ENCODE results near the gene PSME2.

PSME2 gene

DNA sequence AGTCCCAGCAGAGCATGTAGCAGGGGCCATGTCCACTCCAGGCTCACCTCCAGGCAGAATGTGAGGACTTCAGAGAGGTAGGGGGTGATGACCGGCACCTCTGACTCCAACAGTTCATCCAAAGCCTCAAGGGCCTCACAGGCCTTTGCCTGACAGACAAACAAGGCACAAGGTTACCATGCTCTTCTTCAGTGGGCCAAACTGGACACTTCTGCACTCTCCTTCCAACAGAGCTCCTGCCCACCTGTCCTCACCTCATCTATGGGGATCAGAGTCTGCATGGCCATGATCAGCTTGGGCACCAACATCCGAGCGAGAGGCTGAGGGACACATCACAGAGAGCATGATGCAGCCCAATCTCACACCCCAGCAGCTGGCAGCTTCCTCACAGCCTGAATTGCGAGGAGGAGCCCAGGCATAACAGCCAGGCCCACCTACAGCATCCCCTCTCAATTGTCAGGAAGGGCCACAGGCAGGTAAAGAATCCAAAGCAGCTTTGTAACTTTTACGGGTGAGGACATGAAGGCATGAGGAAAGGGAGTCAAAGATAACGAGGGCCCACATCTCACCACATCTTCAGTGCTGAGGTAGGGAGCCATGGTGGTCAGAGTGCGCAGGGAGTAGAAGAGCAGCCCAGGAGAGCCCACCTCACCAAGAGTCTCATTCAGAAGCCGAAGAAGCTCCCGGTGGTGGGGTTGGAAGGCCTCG, 40.6 kb upstream of the PSME2 start:
- Histone ChIP-seq H3K36me3 (ENCODE audit: control insufficient read depth, insufficient read depth, low read length) (peaks cover 13% of the 10 kb centered on the region), H4K8ac (ENCODE audit: low read depth, low read length) (no peak overlapping the region), H2BK5ac (ENCODE audit: low read length) (no peak overlapping the region), H4K5ac (ENCODE audit: low read length) (no peak overlapping the region), H3K4ac (ENCODE audit: low read depth, low read length) (no peak overlapping the region), H3K79me1 (ENCODE audit: low read length) (peaks cover 12% of the 10 kb centered on the region), H3K79me2 (ENCODE audit: control insufficient read depth, insufficient read depth, low read length) (peaks cover 11% of the 10 kb centered on the region), H3K23ac (ENCODE audit: low read length) (no peak overlapping the region), H3K18ac (ENCODE audit: low read length) (no peak overlapping the region), H3K56ac (ENCODE audit: low read length) (no peak overlapping the region), H3K27ac (ENCODE audit: low read depth, low read length) (no peak overlapping the region), H3K4me2 (ENCODE audit: low read length) (no peak overlapping the region), H3K9ac (ENCODE audit: low read length) (no peak overlapping the region), H2AK5ac (ENCODE audit: low read length) (no peak overlapping the region), H2BK15ac (replicated peaks; ENCODE audit: low read depth) (no peak overlapping the region), H3K4me3 (ENCODE audit: low read length) (no peak overlapping the region), H3K27me3 (ENCODE audit: insufficient read depth, low read length, poor library complexity) (no peaks in the 10 kb centered on the region), H2BK120ac (ENCODE audit: low read depth, low read length) (no peak overlapping the region), H3K4me1 (ENCODE audit: control insufficient read depth, low read depth, low read length) (peaks cover 6% of the 10 kb centered on the region)
- WGBS (ENCODE audit: extremely low coverage, insufficient coverage, low lambda C conversion rate), result no CpG with 5 or more reads among the region's 10 CpGs
- no peak for DNase-seq

GRCh38 chr14:24185741-24186140, 39.3 kb upstream of the PSME2 start:
- Histone ChIP-seq H3K27me3 (ENCODE audit: insufficient read depth, low read length, poor library complexity) (no peaks in the 10 kb centered on the region), H4K5ac (ENCODE audit: low read length) (no peak overlapping the region), H3K18ac (ENCODE audit: low read length) (no peak overlapping the region), H3K4me1 (ENCODE audit: control insufficient read depth, low read depth, low read length) (peaks cover 6% of the 10 kb centered on the region), H3K9ac (ENCODE audit: low read length) (no peak overlapping the region), H2BK15ac (replicated peaks; ENCODE audit: low read depth) (no peak overlapping the region), H3K4ac (ENCODE audit: low read depth, low read length) (no peak overlapping the region), H3K56ac (ENCODE audit: low read length) (no peak overlapping the region), H2BK5ac (ENCODE audit: low read length) (no peak overlapping the region), H3K23ac (ENCODE audit: low read length) (no peak overlapping the region), H2AK5ac (ENCODE audit: low read length) (no peak overlapping the region), H3K36me3 (ENCODE audit: control insufficient read depth, insufficient read depth, low read length) (peaks cover 21% of the 10 kb centered on the region), H2BK120ac (ENCODE audit: low read depth, low read length) (no peak overlapping the region), H3K27ac (ENCODE audit: low read depth, low read length) (no peak overlapping the region), H3K79me1 (ENCODE audit: low read length) (peaks cover 12% of the 10 kb centered on the region), H3K4me2 (ENCODE audit: low read length) (no peak overlapping the region), H4K8ac (ENCODE audit: low read depth, low read length) (no peak overlapping the region), H3K79me2 (ENCODE audit: control insufficient read depth, insufficient read depth, low read length) (peaks cover 11% of the 10 kb centered on the region), H3K4me3 (ENCODE audit: low read length) (no peak overlapping the region)
- DNase-seq, result no peak
- WGBS (ENCODE audit: extremely low coverage, insufficient coverage, low lambda C conversion rate), result no CpG with 5 or more reads among the region's 11 CpGs

GRCh38 chr14:24185026-24185425, 38.6 kb upstream of the PSME2 start:
- no peak overlapping the region for H3K4me3 ChIP-seq (ENCODE audit: low read length)
- peaks cover 11% of the 10 kb centered on the region for H3K79me2 ChIP-seq (ENCODE audit: control insufficient read depth, insufficient read depth, low read length)
- peaks cover 21% of the 10 kb centered on the region for H3K36me3 ChIP-seq (ENCODE audit: control insufficient read depth, insufficient read depth, low read length)
- H3K56ac ChIP-seq (ENCODE audit: low read length), result no peak overlapping the region
- DNase-seq, result no peak
- H3K4me1 ChIP-seq (ENCODE audit: control insufficient read depth, low read depth, low read length), result peaks cover 6% of the 10 kb centered on the region
- H4K5ac ChIP-seq (ENCODE audit: low read length), result no peak overlapping the region
- no peak overlapping the region for H3K18ac ChIP-seq (ENCODE audit: low read length)
- no peak overlapping the region for H2BK15ac ChIP-seq (replicated peaks; ENCODE audit: low read depth)
- H2AK5ac ChIP-seq (ENCODE audit: low read length), result no peak overlapping the region
- H3K4ac ChIP-seq (ENCODE audit: low read depth, low read length), result no peak overlapping the region
- H3K79me1 ChIP-seq (ENCODE audit: low read length), result peaks cover 12% of the 10 kb centered on the region
- no peak overlapping the region for H2BK120ac ChIP-seq (ENCODE audit: low read depth, low read length)
- no peak overlapping the region for H3K9ac ChIP-seq (ENCODE audit: low read length)
- no CpG with 5 or more reads among the region's 7 CpGs for WGBS (ENCODE audit: extremely low coverage, insufficient coverage, low lambda C conversion rate)
- H3K27ac ChIP-seq (ENCODE audit: low read depth, low read length), result no peak overlapping the region
- no peaks in the 10 kb centered on the region for H3K27me3 ChIP-seq (ENCODE audit: insufficient read depth, low read length, poor library complexity)
- no peak overlapping the region for H2BK5ac ChIP-seq (ENCODE audit: low read length)
- H3K23ac ChIP-seq (ENCODE audit: low read length), result no peak overlapping the region
- H4K8ac ChIP-seq (ENCODE audit: low read depth, low read length), result no peak overlapping the region
- H3K4me2 ChIP-seq (ENCODE audit: low read length), result no peak overlapping the region

- Histone ChIP-seq H3K36me3 (ENCODE audit: control insufficient read depth, insufficient read depth, low read length) (peaks cover 21% of the 10 kb centered on the region), H3K4me1 (ENCODE audit: control insufficient read depth, low read depth, low read length) (peaks cover 6% of the 10 kb centered on the region), H3K56ac (ENCODE audit: low read length) (no peak overlapping the region)
Observed at GRCh38 chr14:24184104-24184970, 37.9 kb upstream of the PSME2 start.

GRCh38 chr14:24183014-24183481, 36.6 kb upstream of the PSME2 start:
- DNase-seq, result no peak
- Histone ChIP-seq H2AK5ac (ENCODE audit: low read length) (no peak overlapping the region), H3K23ac (ENCODE audit: low read length) (no peak overlapping the region), H3K79me1 (ENCODE audit: low read length) (peaks cover 12% of the 10 kb centered on the region), H3K27me3 (ENCODE audit: insufficient read depth, low read length, poor library complexity) (no peaks in the 10 kb centered on the region), H2BK5ac (ENCODE audit: low read length) (no peak overlapping the region), H2BK120ac (ENCODE audit: low read depth, low read length) (no peak overlapping the region), H3K4me1 (ENCODE audit: control insufficient read depth, low read depth, low read length) (peaks cover 4% of the 10 kb centered on the region), H3K56ac (ENCODE audit: low read length) (no peak overlapping the region), H4K5ac (ENCODE audit: low read length) (no peak overlapping the region), H3K27ac (ENCODE audit: low read depth, low read length) (no peak overlapping the region), H4K8ac (ENCODE audit: low read depth, low read length) (no peak overlapping the region), H3K36me3 (ENCODE audit: control insufficient read depth, insufficient read depth, low read length) (peaks cover 21% of the 10 kb centered on the region), H2BK15ac (replicated peaks; ENCODE audit: low read depth) (no peak overlapping the region), H3K18ac (ENCODE audit: low read length) (no peak overlapping the region), H3K4ac (ENCODE audit: low read depth, low read length) (no peak overlapping the region), H3K9ac (ENCODE audit: low read length) (no peak overlapping the region), H3K4me2 (ENCODE audit: low read length) (no peak overlapping the region), H3K4me3 (ENCODE audit: low read length) (no peak overlapping the region), H3K79me2 (ENCODE audit: control insufficient read depth, insufficient read depth, low read length) (peaks cover 11% of the 10 kb centered on the region)
- WGBS (ENCODE audit: extremely low coverage, insufficient coverage, low lambda C conversion rate), result no CpG with 5 or more reads among the region's 15 CpGs

More at GRCh38 chr14:24184104-24184970, 37.9 kb upstream of the PSME2 start:
- no peak overlapping the region for H3K4ac ChIP-seq (ENCODE audit: low read depth, low read length)
- peaks cover 12% of the 10 kb centered on the region for H3K79me1 ChIP-seq (ENCODE audit: low read length)
- no CpG with 5 or more reads among the region's 19 CpGs for WGBS (ENCODE audit: extremely low coverage, insufficient coverage, low lambda C conversion rate)
- no peak overlapping the region for H4K8ac ChIP-seq (ENCODE audit: low read depth, low read length)
- no peak overlapping the region for H4K5ac ChIP-seq (ENCODE audit: low read length)
- peaks cover 11% of the 10 kb centered on the region for H3K79me2 ChIP-seq (ENCODE audit: control insufficient read depth, insufficient read depth, low read length)
- H2BK120ac ChIP-seq (ENCODE audit: low read depth, low read length), result no peak overlapping the region
- no peaks in the 10 kb centered on the region for H3K27me3 ChIP-seq (ENCODE audit: insufficient read depth, low read length, poor library complexity)
- no peak overlapping the region for H2BK5ac ChIP-seq (ENCODE audit: low read length)
- H3K9ac ChIP-seq (ENCODE audit: low read length), result no peak overlapping the region
- H2BK15ac ChIP-seq (replicated peaks; ENCODE audit: low read depth), result no peak overlapping the region
- no peak overlapping the region for H2AK5ac ChIP-seq (ENCODE audit: low read length)
- H3K4me3 ChIP-seq (ENCODE audit: low read length), result no peak overlapping the region
- H3K18ac ChIP-seq (ENCODE audit: low read length), result no peak overlapping the region
- H3K23ac ChIP-seq (ENCODE audit: low read length), result no peak overlapping the region
- DNase-seq, result no peak
- no peak overlapping the region for H3K27ac ChIP-seq (ENCODE audit: low read depth, low read length)
- H3K4me2 ChIP-seq (ENCODE audit: low read length), result no peak overlapping the region
